Stimulated activated naive CD8-positive, alpha-beta T cell treated with anti-CD3 and anti-CD28 coated beads, Interleukin-15, Interleukin-2, amounts not matched to agents 100 ng/mL and 50 ng/mL, for 24 hours (primary cell): ENCODE data around the gene ATP2B2.

Experiments used
- H3K27ac Mint-ChIP-seq: one replicate; pipeline ENCODE4 v1.8.0; 2021; ENCODE audit warnings: mild to moderate bottlenecking, mixed read lengths
- H3K27me3 Mint-ChIP-seq: one replicate; pipeline ENCODE4 v1.8.0; 2021; ENCODE audit warnings: mixed read lengths
- H3K36me3 Mint-ChIP-seq: one replicate; pipeline ENCODE4 v1.8.0; 2021; ENCODE audit warnings: low read depth, mixed read lengths
- H3K4me1 Mint-ChIP-seq: one replicate; pipeline ENCODE4 v1.8.0; 2021; ENCODE audit warnings: low read depth, mixed read lengths
- H3K4me3 Mint-ChIP-seq: one replicate; pipeline ENCODE4 v1.8.0; 2021; ENCODE audit warnings: mild to moderate bottlenecking, mixed read lengths
- H3K9me3 Mint-ChIP-seq: one replicate; pipeline ENCODE4 v1.8.0; 2021; ENCODE audit warnings: mixed read lengths

Gene ATP2B2

DNA sequence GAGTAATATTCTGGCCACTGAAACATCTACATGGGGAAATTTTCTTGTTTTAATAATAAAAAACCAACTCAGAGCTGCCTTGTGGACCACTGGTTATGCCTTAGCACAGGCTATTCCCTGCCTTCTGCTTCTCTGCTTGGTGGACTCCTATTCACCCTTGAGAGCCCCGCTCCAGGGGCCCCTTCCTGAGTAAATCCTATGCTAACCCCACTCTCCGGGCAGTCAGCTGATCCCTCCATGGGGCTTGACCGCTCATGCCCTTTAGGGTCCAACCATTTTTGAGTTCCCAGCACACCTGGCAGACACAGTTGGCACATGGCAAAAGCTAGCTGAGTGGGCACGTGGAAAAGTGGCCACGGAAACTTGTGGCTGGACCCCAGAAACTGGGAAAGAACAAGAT lies 38.2 kb downstream of the ATP2B2 start:
- no peaks in the 10 kb centered on the region for H3K9me3 Mint-ChIP-seq
- H3K27ac Mint-ChIP-seq: no peak overlapping the region
- H3K36me3 Mint-ChIP-seq: no peaks in the 10 kb centered on the region
- H3K4me3 Mint-ChIP-seq: no peak overlapping the region
- H3K27me3 Mint-ChIP-seq: peaks cover 31% of the 10 kb centered on the region
- H3K4me1 Mint-ChIP-seq: peaks cover 4% of the 10 kb centered on the region

DNA sequence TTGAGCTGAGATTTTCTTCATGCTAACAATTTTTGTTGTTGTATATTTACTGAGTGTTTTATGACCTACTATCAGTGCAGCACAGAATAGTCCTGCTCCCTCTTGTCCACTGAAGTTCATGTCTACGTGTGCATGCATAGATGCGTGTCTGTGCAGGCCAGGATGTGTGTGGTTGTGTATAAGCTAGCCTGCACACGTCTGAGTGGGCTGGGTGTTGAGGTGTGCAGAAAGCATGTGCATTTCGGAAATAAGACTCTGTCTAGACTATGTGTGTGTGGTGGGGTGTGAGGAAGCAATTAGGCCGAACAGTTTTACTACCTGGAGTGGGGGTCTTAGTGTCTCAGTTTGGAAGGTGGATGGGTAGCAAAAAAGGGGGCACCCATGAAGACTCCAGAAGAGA lies 39.2 kb downstream of the ATP2B2 start:
- H3K4me1 Mint-ChIP-seq: peaks cover 2% of the 10 kb centered on the region
- no peaks in the 10 kb centered on the region for H3K9me3 Mint-ChIP-seq
- H3K27me3 Mint-ChIP-seq: peaks cover 26% of the 10 kb centered on the region
- H3K36me3 Mint-ChIP-seq: no peaks in the 10 kb centered on the region
- H3K27ac Mint-ChIP-seq: no peak overlapping the region
- H3K4me3 Mint-ChIP-seq: no peak overlapping the region

DNA sequence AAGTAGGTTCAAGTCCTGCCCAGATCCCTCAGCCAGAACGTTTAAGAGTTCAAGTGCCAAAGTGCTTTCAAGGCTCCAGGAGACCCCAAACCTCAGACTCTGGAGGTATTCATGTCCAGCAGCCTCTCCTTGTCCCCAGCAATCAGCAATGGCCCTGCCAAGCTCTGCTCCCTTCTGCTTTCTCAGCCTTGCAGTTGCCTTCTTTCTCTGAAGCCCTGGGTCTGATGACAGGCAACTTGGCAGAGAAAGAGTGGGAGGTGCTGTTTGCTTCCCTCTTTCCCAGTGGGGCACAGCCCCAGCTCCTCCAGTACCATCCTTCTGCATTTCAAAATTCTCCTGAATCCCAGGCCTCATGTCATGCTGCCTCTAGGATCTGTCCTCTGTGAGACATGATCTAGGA lies 40.2 kb downstream of the ATP2B2 start:
- Mint-ChIP-seq H3K27me3 (peaks cover 22% of the 10 kb centered on the region), H3K36me3 (no peaks in the 10 kb centered on the region), H3K9me3 (no peaks in the 10 kb centered on the region), H3K27ac (no peak overlapping the region), H3K4me1 (no peaks in the 10 kb centered on the region), H3K4me3 (no peak overlapping the region)

DNA sequence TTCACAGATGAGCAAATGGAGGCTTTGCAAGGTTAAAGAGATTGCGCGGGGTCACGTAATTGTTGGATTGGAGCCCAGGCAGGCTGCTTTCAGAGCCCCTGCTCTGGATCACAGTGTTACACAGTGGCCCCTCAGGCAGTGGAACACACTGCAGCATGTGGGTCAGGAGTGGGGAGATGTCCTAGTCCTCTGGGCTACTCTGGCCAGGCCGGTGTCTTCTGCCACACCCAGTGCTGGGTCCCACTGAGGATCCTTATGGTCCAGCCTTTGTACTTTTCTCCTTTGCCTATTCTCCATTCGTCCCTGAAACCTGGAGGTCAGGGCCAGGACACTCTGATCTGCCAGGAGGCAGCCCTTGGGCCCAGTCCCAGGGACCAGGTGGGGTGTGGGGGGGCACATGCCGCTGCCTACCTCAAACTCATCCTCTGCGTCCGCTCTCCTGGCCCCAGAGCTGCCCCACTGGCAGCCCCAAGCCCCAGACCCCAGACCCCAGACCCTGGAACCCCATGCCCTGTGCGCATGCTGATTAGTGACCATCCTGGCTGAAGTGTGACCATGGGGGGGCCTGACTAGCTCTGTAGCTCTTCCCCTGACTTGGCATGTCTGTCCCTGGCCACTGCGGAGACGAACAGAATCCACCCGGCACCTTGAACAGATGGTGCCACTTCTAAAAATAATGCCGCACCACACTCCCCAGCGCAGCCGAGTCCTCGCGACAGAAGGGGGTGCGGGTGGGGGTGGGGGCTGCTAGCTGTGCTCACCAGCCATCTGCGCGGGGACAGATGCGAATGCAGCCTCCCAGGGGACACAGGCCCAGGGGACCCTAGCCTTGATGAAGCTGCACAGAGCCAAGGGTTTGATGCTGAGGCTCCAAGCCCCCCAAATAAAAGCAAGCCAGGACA lies 41.6 kb downstream of the ATP2B2 start:
- no peaks in the 10 kb centered on the region for H3K9me3 Mint-ChIP-seq
- H3K4me1 Mint-ChIP-seq: no peaks in the 10 kb centered on the region
- H3K36me3 Mint-ChIP-seq: no peaks in the 10 kb centered on the region
- no peak overlapping the region for H3K4me3 Mint-ChIP-seq
- peaks cover 8% of the 10 kb centered on the region for H3K27me3 Mint-ChIP-seq
- no peak overlapping the region for H3K27ac Mint-ChIP-seq

DNA sequence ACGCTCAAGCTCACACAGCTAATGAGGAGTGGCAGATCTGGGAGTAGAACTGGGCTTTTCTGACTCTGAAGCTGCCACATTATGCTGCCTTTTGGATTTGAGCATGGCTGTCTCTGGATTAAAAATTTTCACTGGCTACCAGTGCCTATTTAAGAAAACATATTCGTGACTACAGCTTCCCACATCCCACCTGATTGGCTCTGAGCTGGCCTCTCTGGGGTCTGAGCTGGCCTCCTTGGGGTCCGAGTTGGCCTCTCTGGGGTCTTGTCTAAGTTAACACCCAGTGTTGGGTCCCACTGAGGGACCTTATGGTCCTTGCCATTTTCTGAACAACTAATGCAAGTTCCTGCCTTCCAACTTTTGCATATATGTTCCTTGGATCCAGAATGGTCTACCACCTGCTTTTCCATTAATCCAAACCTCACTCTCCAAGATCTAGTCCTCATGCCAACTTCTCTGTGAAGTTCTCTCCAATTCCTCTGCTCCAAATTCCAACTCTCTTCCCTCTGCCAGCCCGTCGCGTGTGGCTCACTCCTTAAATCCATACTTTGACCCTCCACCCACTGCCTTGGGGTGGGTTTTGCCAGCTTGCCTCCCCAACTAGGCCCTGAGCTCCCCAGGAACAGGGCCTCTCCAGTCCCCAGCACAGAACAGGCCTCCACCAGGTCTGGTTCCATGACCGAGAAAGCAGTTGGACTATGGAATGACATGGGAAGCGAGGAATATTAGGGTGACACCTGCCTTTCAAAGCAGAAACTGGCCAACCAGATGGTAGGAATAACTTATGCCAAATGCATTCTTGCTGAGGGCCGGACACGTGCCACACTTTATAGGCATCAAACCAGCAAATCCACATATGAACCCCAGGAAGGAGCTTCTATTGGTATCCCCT lies 42.5 kb downstream of the ATP2B2 start:
- H3K27ac Mint-ChIP-seq: no peak overlapping the region
- H3K4me1 Mint-ChIP-seq: peaks cover 2% of the 10 kb centered on the region
- no peaks in the 10 kb centered on the region for H3K36me3 Mint-ChIP-seq
- no peaks in the 10 kb centered on the region for H3K9me3 Mint-ChIP-seq
- H3K4me3 Mint-ChIP-seq: no peak overlapping the region
- H3K27me3 Mint-ChIP-seq: peaks cover 4% of the 10 kb centered on the region

DNA sequence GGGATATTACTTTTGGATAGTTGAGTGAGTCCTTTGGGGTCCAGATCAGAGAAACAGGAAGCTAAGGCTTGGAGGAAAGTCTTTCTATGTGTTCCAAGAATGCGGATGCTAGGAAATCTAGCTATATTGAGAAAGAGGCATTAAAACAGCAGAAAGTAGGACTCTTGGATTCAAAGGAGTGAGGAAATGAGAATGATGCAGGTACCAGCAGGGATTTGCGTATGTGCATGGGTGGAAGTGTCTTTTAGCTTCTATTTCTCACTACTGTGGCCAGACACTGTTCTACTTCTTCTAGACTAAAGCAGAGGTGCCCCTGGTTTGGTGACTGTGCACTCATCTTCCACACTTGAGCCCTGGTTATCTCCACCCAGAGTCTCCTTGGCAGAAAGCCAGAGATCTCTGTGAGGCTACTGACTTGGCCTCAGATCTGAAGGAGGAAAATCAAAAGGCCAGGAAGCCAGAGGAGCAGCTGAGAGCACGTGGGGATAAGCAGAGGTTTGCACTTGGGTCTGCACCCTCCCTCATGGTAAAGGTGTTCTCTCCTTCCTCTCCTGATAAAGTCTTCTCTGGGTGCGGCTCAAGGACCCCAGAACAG lies 44.3 kb downstream of the ATP2B2 start:
- Mint-ChIP-seq H3K27ac (no peak overlapping the region), H3K27me3 (peaks cover 8% of the 10 kb centered on the region), H3K4me1 (peaks cover 9% of the 10 kb centered on the region)

DNA sequence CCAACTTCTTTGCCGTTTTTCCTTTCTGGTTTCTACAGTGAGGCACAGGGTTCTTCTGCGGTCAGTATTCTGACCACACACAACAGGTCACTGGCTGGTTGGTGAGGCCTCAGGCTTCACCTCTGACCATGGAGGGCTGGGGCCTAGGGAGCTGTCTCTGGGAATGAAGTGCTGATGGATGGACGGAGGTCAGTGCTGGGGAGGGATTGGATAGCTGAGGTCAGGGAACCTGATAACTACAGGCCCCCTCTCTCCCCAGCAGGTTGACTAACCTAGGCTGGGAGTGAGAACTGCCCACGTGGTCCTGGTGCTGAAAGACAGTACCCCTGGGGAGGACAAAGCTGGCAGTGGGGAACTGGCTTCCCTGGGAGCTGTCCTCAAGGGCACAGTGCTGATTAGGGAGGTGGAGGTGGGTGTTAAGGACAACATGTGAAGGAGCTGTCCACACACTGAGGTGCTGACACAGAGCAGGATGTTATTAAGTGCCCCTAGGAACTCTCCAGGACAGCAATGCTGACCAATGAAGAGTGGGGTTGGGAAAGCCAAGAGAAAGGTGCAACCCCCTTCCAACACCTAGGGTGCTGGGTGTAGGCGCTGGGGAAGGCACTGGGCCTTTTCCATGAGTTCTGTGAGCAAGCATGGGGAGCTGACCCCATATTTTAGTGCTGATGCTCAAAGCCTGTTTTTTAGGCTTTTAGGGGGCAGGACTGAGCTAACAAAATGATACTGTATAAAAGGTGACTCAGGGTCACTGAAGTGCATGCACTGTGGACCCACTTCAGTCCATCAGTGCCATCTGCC lies 45.2 kb downstream of the ATP2B2 start:
- H3K36me3 Mint-ChIP-seq: no peaks in the 10 kb centered on the region
- no peak overlapping the region for H3K27ac Mint-ChIP-seq
- peaks cover 5% of the 10 kb centered on the region for H3K27me3 Mint-ChIP-seq
- no peak overlapping the region for H3K4me3 Mint-ChIP-seq
- H3K4me1 Mint-ChIP-seq: peaks cover 9% of the 10 kb centered on the region
- no peaks in the 10 kb centered on the region for H3K9me3 Mint-ChIP-seq

More for the DNA sequence above, 44.3 kb downstream of the ATP2B2 start:
- Mint-ChIP-seq H3K4me3 (no peak overlapping the region), H3K9me3 (no peaks in the 10 kb centered on the region), H3K36me3 (no peaks in the 10 kb centered on the region)

DNA sequence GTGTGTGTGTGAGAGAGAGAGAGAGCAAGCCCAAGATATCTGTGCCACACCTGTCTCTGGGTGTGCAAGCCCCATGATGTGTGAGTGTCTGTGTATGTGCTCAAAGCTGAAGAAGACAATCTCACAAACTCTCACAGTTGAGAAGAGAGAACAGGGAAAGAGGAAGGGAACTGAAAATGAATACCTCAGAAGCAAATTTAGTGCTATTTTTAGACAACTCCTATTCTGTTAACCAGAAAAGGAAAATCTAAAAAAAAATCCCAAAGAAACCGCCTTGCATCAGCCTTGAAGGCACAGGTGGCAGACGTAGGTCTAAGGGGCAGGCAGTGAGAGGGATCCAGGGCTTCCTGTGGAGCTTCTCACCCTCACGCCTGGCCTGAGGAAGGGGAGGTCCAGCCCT lies 47.8 kb downstream of the ATP2B2 start:
- H3K4me1 Mint-ChIP-seq: peaks cover 9% of the 10 kb centered on the region
- no peaks in the 10 kb centered on the region for H3K9me3 Mint-ChIP-seq
- H3K4me3 Mint-ChIP-seq: no peak overlapping the region
- peaks cover 4% of the 10 kb centered on the region for H3K27me3 Mint-ChIP-seq
- no peak overlapping the region for H3K27ac Mint-ChIP-seq
- no peaks in the 10 kb centered on the region for H3K36me3 Mint-ChIP-seq

DNA sequence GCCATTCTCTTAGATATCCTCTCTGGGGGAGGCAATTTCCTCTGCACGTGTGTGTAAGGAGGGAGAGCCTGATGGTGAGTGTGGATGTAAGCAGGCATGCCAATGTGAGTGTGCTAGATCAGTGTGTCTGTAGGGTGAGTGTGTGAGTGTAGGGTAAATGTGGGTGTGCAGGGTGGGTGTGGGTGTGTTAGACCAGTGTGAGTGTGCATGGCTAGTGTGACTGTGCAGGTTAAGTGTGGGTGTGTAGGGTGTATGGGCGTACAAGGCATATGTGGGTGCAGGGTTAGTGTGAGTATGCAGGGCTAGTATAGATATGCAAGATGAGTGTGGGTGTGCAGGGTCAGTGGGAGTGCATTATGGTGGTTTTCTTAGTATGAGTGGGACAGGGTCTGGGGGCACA lies 48.4 kb downstream of the ATP2B2 start:
- no peak overlapping the region for H3K4me3 Mint-ChIP-seq
- peaks cover 9% of the 10 kb centered on the region for H3K27me3 Mint-ChIP-seq
- peaks cover 9% of the 10 kb centered on the region for H3K4me1 Mint-ChIP-seq
- H3K27ac Mint-ChIP-seq: no peak overlapping the region
- H3K36me3 Mint-ChIP-seq: no peaks in the 10 kb centered on the region
- no peaks in the 10 kb centered on the region for H3K9me3 Mint-ChIP-seq

DNA sequence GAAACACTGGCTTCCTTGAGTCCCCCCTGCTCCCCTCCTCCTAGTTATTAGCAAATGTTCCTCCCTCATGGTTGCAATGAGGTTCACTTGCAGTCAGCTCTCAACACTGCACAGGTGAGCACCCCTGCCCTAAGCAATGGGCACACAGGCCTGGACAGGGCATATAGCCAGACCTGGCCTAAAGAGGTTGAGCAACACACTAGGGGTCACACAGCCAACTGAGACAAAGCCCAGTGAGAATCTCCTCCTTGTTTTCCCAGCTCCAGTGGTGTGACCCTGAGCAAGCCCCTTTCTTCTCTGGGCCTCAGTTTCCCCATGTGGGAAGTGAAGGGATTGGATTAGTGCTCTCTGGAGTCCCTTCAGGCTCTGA lies 49.9 kb downstream of the ATP2B2 start:
- peaks cover 9% of the 10 kb centered on the region for H3K4me1 Mint-ChIP-seq
- peaks cover 14% of the 10 kb centered on the region for H3K27me3 Mint-ChIP-seq
- H3K36me3 Mint-ChIP-seq: no peaks in the 10 kb centered on the region
- no peaks in the 10 kb centered on the region for H3K9me3 Mint-ChIP-seq
- H3K27ac Mint-ChIP-seq: no peak overlapping the region
- no peak overlapping the region for H3K4me3 Mint-ChIP-seq

DNA sequence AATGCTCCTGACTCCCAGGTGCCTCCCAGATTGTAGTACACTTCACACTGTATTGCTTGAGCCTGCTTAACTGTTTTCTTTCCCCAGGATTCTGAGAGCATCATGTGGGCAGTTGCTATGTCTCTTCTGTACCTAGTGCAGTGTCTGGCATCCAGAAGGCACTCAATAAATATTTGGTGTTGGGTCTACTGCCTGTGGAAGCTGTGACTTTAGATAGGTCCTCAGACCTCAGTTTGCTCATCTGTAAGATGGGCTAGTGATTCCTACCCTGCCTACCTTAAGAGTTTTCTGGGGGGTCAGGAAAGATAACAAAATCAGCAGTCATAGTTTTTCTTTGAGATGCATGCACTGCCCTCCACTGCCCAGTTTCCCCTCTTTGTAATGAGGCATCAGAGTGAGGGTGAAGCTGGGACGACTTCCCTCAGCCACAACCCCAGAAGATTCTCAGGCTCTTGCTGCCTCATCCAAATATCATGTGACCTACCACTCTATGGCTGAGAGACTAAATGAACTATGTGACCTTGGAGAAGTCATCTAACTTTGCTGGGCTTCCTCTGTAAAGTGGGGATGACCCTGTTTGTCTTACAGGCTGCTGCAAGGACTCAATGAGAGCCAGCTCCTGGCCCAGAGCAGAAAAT lies 50.4 kb downstream of the ATP2B2 start:
- H3K36me3 Mint-ChIP-seq: no peaks in the 10 kb centered on the region
- peak overlapping the region; percentile 4 for H3K27ac Mint-ChIP-seq
- no peaks in the 10 kb centered on the region for H3K9me3 Mint-ChIP-seq
- no peak overlapping the region for H3K4me3 Mint-ChIP-seq
- peaks cover 9% of the 10 kb centered on the region for H3K4me1 Mint-ChIP-seq
- H3K27me3 Mint-ChIP-seq: peaks cover 18% of the 10 kb centered on the region

DNA sequence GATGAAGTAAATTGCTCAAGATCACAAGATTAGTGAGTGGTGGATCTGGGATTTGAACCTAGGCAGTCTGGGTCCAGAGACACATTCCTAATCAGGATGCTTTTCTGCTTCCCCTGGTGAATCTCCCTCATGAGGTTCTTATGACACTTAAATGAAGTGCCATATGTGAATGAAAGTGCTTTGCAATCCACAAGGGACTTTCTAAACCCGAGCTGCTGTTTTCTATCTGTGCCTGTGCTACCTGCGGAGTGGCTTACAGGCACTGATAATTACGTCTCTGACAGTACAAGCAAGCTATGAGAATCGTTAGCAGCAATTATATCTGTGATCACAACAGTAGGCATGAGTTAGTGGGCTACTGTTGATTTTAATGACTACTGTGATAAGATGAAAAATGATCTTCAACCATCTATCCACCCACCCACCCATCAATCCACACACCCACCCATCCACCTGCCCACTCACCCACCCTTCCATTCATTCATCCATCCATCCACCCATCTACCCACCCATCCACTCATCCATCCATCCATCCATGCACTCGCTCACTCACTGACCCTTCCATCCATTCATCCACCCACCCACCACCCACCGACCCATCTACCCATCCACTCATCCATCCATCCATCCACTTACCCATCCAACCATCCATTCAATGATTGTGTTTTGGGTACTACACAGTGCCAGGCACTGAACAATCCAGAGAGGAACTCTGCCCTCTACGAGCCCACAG lies 51.8 kb downstream of the ATP2B2 start:
- Mint-ChIP-seq H3K4me3 (no peak overlapping the region), H3K27ac (no peak overlapping the region), H3K27me3 (peaks cover 20% of the 10 kb centered on the region), H3K4me1 (peaks cover 9% of the 10 kb centered on the region), H3K9me3 (no peaks in the 10 kb centered on the region), H3K36me3 (no peaks in the 10 kb centered on the region)

DNA sequence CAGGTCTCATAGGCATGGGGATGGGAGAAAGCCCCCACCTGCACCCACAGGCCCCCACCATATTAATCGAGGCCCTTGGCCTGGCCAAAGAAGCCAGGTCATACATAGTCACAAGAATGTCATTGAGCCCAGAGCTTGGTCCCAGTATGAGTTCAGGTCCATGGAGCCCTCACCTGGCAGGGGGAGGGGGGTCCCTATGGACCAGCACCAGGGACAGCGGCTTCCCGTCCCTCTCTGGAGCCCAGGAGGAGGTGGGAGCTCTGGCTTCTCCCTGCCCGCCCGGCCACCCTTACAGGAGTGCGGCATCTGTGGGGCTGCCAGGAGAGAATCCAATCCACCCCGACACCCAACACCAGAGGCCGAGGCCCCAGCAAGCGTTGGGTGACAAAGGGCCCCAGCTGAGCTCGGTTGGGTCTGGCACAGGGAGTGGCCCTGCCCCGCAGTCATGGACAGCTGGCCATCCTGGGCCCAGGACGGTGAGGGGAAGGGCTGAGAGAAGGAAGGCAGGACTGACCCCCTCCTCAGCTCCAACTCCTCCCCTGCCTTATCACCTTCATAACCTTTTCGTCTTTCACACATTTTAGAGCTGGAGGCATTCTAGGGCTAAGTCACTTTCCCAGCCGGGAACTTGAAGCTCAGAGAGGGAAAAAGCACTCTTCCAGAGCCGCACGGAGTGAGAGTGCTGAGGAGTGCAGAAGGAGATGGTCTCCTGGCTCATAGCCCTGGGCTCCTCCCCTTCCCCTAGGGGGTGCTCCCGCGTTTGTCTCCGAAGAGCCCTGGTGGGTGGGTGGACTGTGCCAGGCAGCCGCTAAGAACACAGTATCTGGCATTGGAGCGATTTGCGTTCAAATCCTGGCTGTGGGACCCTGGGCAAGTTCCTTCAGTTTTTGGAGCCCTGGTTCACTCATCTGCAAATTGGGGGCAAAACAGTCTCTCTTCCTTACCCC lies 54.6 kb downstream of the ATP2B2 start:
- H3K36me3 Mint-ChIP-seq: no peaks in the 10 kb centered on the region

More for the DNA sequence above, 54.6 kb downstream of the ATP2B2 start:
- H3K9me3 Mint-ChIP-seq: no peaks in the 10 kb centered on the region
- no peak overlapping the region for H3K27ac Mint-ChIP-seq
- H3K27me3 Mint-ChIP-seq: peaks cover 16% of the 10 kb centered on the region
- no peaks in the 10 kb centered on the region for H3K4me1 Mint-ChIP-seq
- H3K4me3 Mint-ChIP-seq: no peak overlapping the region
